Activated CD4-positive, alpha-beta T cell treated with anti-CD3 and anti-CD28 coated beads, Interleukin-2, Interleukin-4, amounts not matched to agents 100 ng/mL and 50 ng/mL, durations not matched to agents 16 hours and 8 hours (primary cell): Measurements from ENCODE around the gene MIPOL1.
"Not testable (repeated sequence)": the region's sequence is repeated elsewhere in the genome, so short reads cannot be mapped to it uniquely, and the experiment has no call there.

ENCODE experiments used
- DNase-seq: peaks from one replicate; pipeline ENCODE4 v3.0.0-alpha.2; 2020; ENCODE audit warnings: low spot score

MIPOL1 gene

GRCh38 chr14:37197421-37198272, at the start of gene MIPOL1:
TSS of gene MIPOL1 (plus strand) at chr14:37197937. CDS start at chr14:37247889, 49,952 bp downstream.
- peak; percentile 12 for DNase-seq

- peak; percentile 13 for DNase-seq
Measured at GRCh38 chr14:37150414-37150813, 47.3 kb upstream of the MIPOL1 start.

GRCh38 chr14:37153005-37153404, 44.7 kb upstream of the MIPOL1 start:
- DNase-seq: no peak

- no peak for DNase-seq
Measured at GRCh38 chr14:37153483-37153882, 44.3 kb upstream of the MIPOL1 start.

- DNase-seq: no peak
Measured at GRCh38 chr14:37157987-37158386, 39.8 kb upstream of the MIPOL1 start.

- DNase-seq: not testable (repeated sequence)
Measured at GRCh38 chr14:37162307-37162706, 35.4 kb upstream of the MIPOL1 start.

GRCh38 chr14:37165794-37166193, 31.9 kb upstream of the MIPOL1 start:
- DNase-seq: no peak

GRCh38 chr14:37167151-37168047, 30.3 kb upstream of the MIPOL1 start:
- DNase-seq: no peak

GRCh38 chr14:37168721-37169120, 29.0 kb upstream of the MIPOL1 start:
- no peak for DNase-seq

GRCh38 chr14:37170237-37170636, 27.5 kb upstream of the MIPOL1 start:
- DNase-seq: no peak

- DNase-seq: no peak
Measured at GRCh38 chr14:37170993-37171392, 26.7 kb upstream of the MIPOL1 start.

- no peak for DNase-seq
Measured at GRCh38 chr14:37171678-37172023, 26.1 kb upstream of the MIPOL1 start.

GRCh38 chr14:37172024-37172869, 25.5 kb upstream of the MIPOL1 start, which contains the start of gene SLC25A21:
TSS of gene SLC25A21 (minus strand) at chr14:37172606.
- DNase-seq: no peak

GRCh38 chr14:37172936-37173614, 24.7 kb upstream of the MIPOL1 start:
- DNase-seq: no peak

- no peak for DNase-seq
Measured at GRCh38 chr14:37179896-37180502, 17.7 kb upstream of the MIPOL1 start.

GRCh38 chr14:37180886-37181285, 16.9 kb upstream of the MIPOL1 start:
- DNase-seq: not testable (repeated sequence)

GRCh38 chr14:37181441-37181840, 16.3 kb upstream of the MIPOL1 start:
- no peak for DNase-seq

GRCh38 chr14:37184520-37184919, 13.2 kb upstream of the MIPOL1 start:
- DNase-seq: not testable (repeated sequence)

GRCh38 chr14:37185670-37186069, 12.1 kb upstream of the MIPOL1 start:
- DNase-seq: no peak

- no peak for DNase-seq
Measured at GRCh38 chr14:37186865-37187264, 10.9 kb upstream of the MIPOL1 start.

GRCh38 chr14:37187294-37187693, 10.4 kb upstream of the MIPOL1 start:
- DNase-seq: no peak
